GM12878 (cell line): ENCODE results near the gene FCER1G. TPM values are rescaled to one million over a fixed set of nuclear protein-coding genes. Genes with fewer than 3 reads are reported as not detected.

Experiments used
- ATAC-seq: fragments of 200-7000 bp; cut with Tn5 transposase; 3 replicates; pipeline ENCODE4 v1.9.1; 2020; ENCODE audit warnings: mild to moderate bottlenecking, moderate library complexity
- BruUV-seq: library from RNA; stranded (reverse); fragments of 400-500 nt; replicated peaks from 2 replicates; lab custom pipeline; 2021; lab: Mats Ljungman, UMichigan
- CTCF ChIA-PET: fragments of 300-600 bp; sonication (Branson Sonifier 250); formaldehyde crosslinking; extraction: SDS; loops from one replicate; lab custom pipeline; 2021; ENCODE audit warnings: inconsistent platforms; lab: Yijun Ruan, JAX
- POLR2A ChIA-PET: fragments of 350-600 bp; formaldehyde crosslinking; extraction: SDS; loops from one replicate; lab custom pipeline; 2021; ENCODE audit warnings: inconsistent platforms; lab: Charles Lee
- RAD21 ChIA-PET: fragments of 300-600 bp; sonication (Branson Sonifier 250); formaldehyde crosslinking; loops from one replicate; lab custom pipeline; 2023; ENCODE audit warnings: antibody characterized with exemption; ENCODE audit not compliant: unreplicated experiment; lab: Charles Lee
- SMC1A ChIA-PET: fragments of 300-600 bp; sonication (Branson Sonifier 250); formaldehyde crosslinking; loops from one replicate; lab custom pipeline; 2023; ENCODE audit not compliant: unreplicated experiment, uncharacterized antibody; lab: Charles Lee
- DNase-seq: peaks from one replicate; pipeline ENCODE4 v3.0.0-alpha.2; 2011; ENCODE audit warnings: low read depth, low spot score
- FAIRE-seq: peaks from 3 replicates; lab custom pipeline; 2011; peaks lifted over from hg19 to GRCh38; lab: Jason Lieb, UNC
- H2AFZ ChIP-seq: 2 replicates; pipeline ENCODE4 v1.6.0; 2011; ENCODE audit warnings: low read depth, low read length, control low read depth; ENCODE audit not compliant: control insufficient read depth
- H3K27ac ChIP-seq: 2 replicates; pipeline ENCODE4 v1.5.1; 2011; ENCODE audit warnings: control low read depth; ENCODE audit not compliant: control insufficient read depth, insufficient read depth
- H3K27me3 ChIP-seq, 2 experiments: replicated peaks in 1 of 2; 2 replicates each; pipeline versions ENCODE4 v1.6.0 to v1.6.1; 2011; ENCODE audit warnings: low read length in 1 of 2; ENCODE audit not compliant: control insufficient read depth in 2 of 2, insufficient read depth in 2 of 2
- H3K36me3 ChIP-seq, 2 experiments: 2 replicates each; pipeline ENCODE4 v1.5.1; 2011; ENCODE audit warnings: low read length in 1 of 2; ENCODE audit not compliant: control insufficient read depth in 2 of 2, insufficient read depth in 2 of 2
- H3K4me1 ChIP-seq: 2 replicates; pipeline ENCODE4 v1.6.1; 2011; ENCODE audit warnings: mild to moderate bottlenecking, low read length, moderate library complexity, mixed read lengths; ENCODE audit not compliant: control insufficient read depth, insufficient read depth
- H3K4me2 ChIP-seq: 2 replicates; pipeline ENCODE4 v1.6.0; 2011; ENCODE audit warnings: control low read depth; ENCODE audit not compliant: control insufficient read depth, insufficient read depth
- H3K4me3 ChIP-seq: fragments of 200-600 bp; sonication (generic); 2 replicates; pipeline ENCODE4 v1.5.1; 2016
- H3K79me2 ChIP-seq: 2 replicates; pipeline ENCODE4 v1.6.0; 2011; ENCODE audit warnings: low read length; ENCODE audit not compliant: control insufficient read depth, insufficient read depth
- H3K9ac ChIP-seq: 2 replicates; pipeline ENCODE4 v1.8.0; 2011; ENCODE audit warnings: low read length, control low read depth, mixed read lengths; ENCODE audit not compliant: control insufficient read depth, insufficient read depth
- H3K9me3 ChIP-seq: replicated peaks from 3 replicates; pipeline ENCODE4 v1.5.1; 2011; ENCODE audit warnings: mild to moderate bottlenecking, low read length; ENCODE audit not compliant: control insufficient read depth, insufficient read depth
- H4K20me1 ChIP-seq: 2 replicates; pipeline ENCODE4 v1.6.0; 2011; ENCODE audit not compliant: control insufficient read depth, insufficient read depth
- ATF7 ChIP-seq: fragments of 450-650 bp; IDR thresholded peaks from 2 replicates; pipeline ENCODE4 v1.6.1; 2016; ENCODE audit warnings: low read depth, mild to moderate bottlenecking
- CBX5 ChIP-seq: sonication (generic); IDR thresholded peaks from 2 replicates; pipeline ENCODE4 v1.6.1; 2016; ENCODE audit warnings: low read depth, moderate library complexity, mild to moderate bottlenecking, inconsistent platforms
- CTCF ChIP-seq, 3 experiments: IDR thresholded peaks in 2 of 3; conservative IDR thresholded peaks in 1 of 3; 2 replicates each; pipeline ENCODE4 v1.5.1; 2011; ENCODE audit warnings: low read depth in 3 of 3, low read length in 3 of 3, mild to moderate bottlenecking in 3 of 3, control low read depth in 2 of 3, moderate library complexity in 2 of 3, inconsistent platforms in 1 of 3, mixed read lengths in 1 of 3; ENCODE audit not compliant: control insufficient read depth in 2 of 3, insufficient read depth in 1 of 3; ENCODE audit errors: extremely low read depth in 1 of 3
- E2F8 ChIP-seq: fragments of 450-650 bp; IDR thresholded peaks from 2 replicates; pipeline ENCODE4 v1.6.1; 2018; ENCODE audit warnings: mild to moderate bottlenecking, low read depth, moderate library complexity; ENCODE audit not compliant: partially characterized antibody
- FOXM1 ChIP-seq: IDR thresholded peaks from 2 replicates; pipeline ENCODE4 v1.6.1; 2012; ENCODE audit warnings: low read depth, mild to moderate bottlenecking, inconsistent platforms, low read length, moderate library complexity
- GATAD2B ChIP-seq: fragments of 450-650 bp; conservative IDR thresholded peaks from 2 replicates; pipeline ENCODE4 v1.6.1; 2017; ENCODE audit warnings: low read depth, mild to moderate bottlenecking, moderate library complexity
- KDM1A ChIP-seq: fragments of 200-600 bp; sonication (generic); IDR thresholded peaks from 2 replicates; pipeline ENCODE4 v1.6.1; 2016; ENCODE audit warnings: borderline replicate concordance
- NBN ChIP-seq: fragments of 450-650 bp; IDR thresholded peaks from 2 replicates; pipeline ENCODE4 v1.6.1; 2016
- SMAD5 ChIP-seq: IDR thresholded peaks from 2 replicates; pipeline ENCODE4 v1.6.1; 2016; ENCODE audit warnings: antibody characterized with exemption, low read depth
- SRF ChIP-seq, 2 experiments: IDR thresholded peaks; 2 replicates each; pipeline ENCODE4 v1.6.1; 2011; ENCODE audit warnings: low read depth in 2 of 2, low read length in 2 of 2, mild to moderate bottlenecking in 1 of 2, moderate library complexity in 1 of 2
- SUZ12 ChIP-seq: fragments of 200-600 bp; sonication (generic); IDR thresholded peaks from one replicate; pipeline ENCODE4 v1.6.1; 2018; ENCODE audit warnings: antibody characterized with exemption, mild to moderate bottlenecking; ENCODE audit not compliant: unreplicated experiment
- TARDBP ChIP-seq: IDR thresholded peaks from 2 replicates; pipeline ENCODE4 v1.6.1; 2016; ENCODE audit warnings: borderline replicate concordance
- ZBED1 ChIP-seq: IDR thresholded peaks from 2 replicates; pipeline ENCODE4 v1.6.1; 2016; ENCODE audit warnings: borderline replicate concordance
- WGBS: methylation state at CpG from one replicate; pipeline ENCODE4 v1.1.6; 2016; ENCODE audit warnings: low lambda C conversion rate; ENCODE audit not compliant: insufficient replicate concordance, insufficient coverage; ENCODE audit errors: missing lambda C conversion rate; 5-methylcytosine and 5-hydroxymethylcytosine counted together
- in situ Hi-C: fragments of 300-500 bp; cut with MboI; formaldehyde crosslinking; loops from 9 replicates; pipeline ENCODE4 v1.14.3; 2018; ENCODE audit warnings: mixed read lengths
- intact Hi-C: fragments of 100-400 bp; cut with micrococcal nuclease; formaldehyde crosslinking; loops from one replicate; pipeline ENCODE4 v1.14.2; 2022; ENCODE audit not compliant: unreplicated experiment
- polyA plus RNA-seq, 11 experiments: library from polyadenylated mRNA; depleted of rRNA in 4 of 11; unstranded in 6 of 11; stranded (reverse) in 5 of 11; fragments of >200 nt; fragmentation: Nextera tagmentation in 4 of 11; fragmentation: Illumina TruSeq in 1 of 11; extraction: Ambion mirVana in 4 of 11; extraction: Trizol in 1 of 11; gene quantifications; 1 replicate in 1 of 11; 2 replicates in 10 of 11; pipeline versions ENCODE4 v1.2.1 to v1.2.3, GENCODE V29; 2011 to 2016; ENCODE audit warnings: inconsistent platforms in 2 of 11, missing spikeins in 2 of 11, low read depth in 1 of 11
- total RNA-seq, 4 experiments: library from RNA; depleted of rRNA in 3 of 4; stranded (reverse); fragments of >200 nt in 3 of 4; fragmentation: Illumina TruSeq in 1 of 4; extraction: Trizol in 1 of 4; gene quantifications; 2 replicates each; pipeline versions ENCODE4 v1.2.1 to v1.2.3, GENCODE V29; 2013 to 2021

The FCER1G gene
- total and polyA plus RNA-seq, 10 of the 15 experiments (the other 5 are each of a cell fraction or from before 2014, with no cell fraction given) = 0.40 to 1.9 (median 0.89) TPM

- TF ChIP-seq SRF (IDR thresholded peaks at IDR 0.05; ENCODE audit: low read depth in 2 of 2, low read length in 2 of 2) (no peak), TARDBP (no peak), ATF7 (peak; percentile 91)
Observed at GRCh38 chr1:161185282-161185682, 29.8 kb upstream of the FCER1G start (continued).

- TSS peak; percentile 62 for BruUV-seq
- no peaks in the 10 kb centered on the region for H3K36me3 ChIP-seq
- H3K27ac ChIP-seq = peak overlapping the region; percentile 97
- peaks cover 54% of the 10 kb centered on the region for H3K4me1 ChIP-seq
- SMC1A ChIA-PET = interaction anchor here (0.6 to 3.0 kb wide), 12 partner anchors 8 to 1995 kb away, joined by 3 to 19 read pairs (median 5); partner anchors contain the start of genes B4GALT3, NDUFS2, PPOX and TOMM40L
- peaks cover 14% of the 10 kb centered on the region for H3K79me2 ChIP-seq
- peak overlapping the region; percentile 81 for H3K4me2 ChIP-seq
- in situ Hi-C loops (no loop called here), intact Hi-C loops (no loop called here)
- RAD21 ChIA-PET = interaction anchor here (1.0 to 2.4 kb wide), 6 partner anchors 9 to 120 kb away, joined by 3 to 13 read pairs (median 8); partner anchors contain the start of genes NDUFS2 and TOMM40L
- H3K4me3 ChIP-seq = peak overlapping the region; percentile 11; the same call in 1 of the 2 replicates
- peak overlapping the region; percentile 49 for H2AFZ ChIP-seq
- DNase-seq (peak; percentile 73), FAIRE-seq (peak; percentile 71), ATAC-seq (peak; percentile 63)
- 0% methylated on average over 2 of the region's 2 CpGs for WGBS
- peak overlapping the region; percentile 59 for H3K9ac ChIP-seq
- H4K20me1 ChIP-seq = no peaks in the 10 kb centered on the region
- H3K9me3 ChIP-seq = no peaks in the 10 kb centered on the region
- CTCF ChIA-PET = interaction anchor here (1.0 to 4.5 kb wide), 11 partner anchors 9 to 196 kb away, joined by 3 to 30 read pairs (median 4); partner anchors contain the start of genes B4GALT3, NDUFS2, PPOX and TOMM40L
- POLR2A ChIA-PET = interaction anchor here (0.6 to 1.6 kb wide), 13 partner anchors 9 to 205 kb away, joined by 3 to 8 read pairs (median 4); partner anchors contain the start of genes B4GALT3, NDUFS2, PPOX and TOMM40L
- H3K27me3 ChIP-seq = no peaks in the 10 kb centered on the region
- TF ChIP-seq SMAD5 (no peak), KDM1A (no peak), CTCF (IDR thresholded peaks at IDR 0.05 in 2 of 3, conservative IDR thresholded peaks at IDR 0.05 in 1 of 3; ENCODE audit: control insufficient read depth in 2 of 3, extremely low read depth in 1 of 3, insufficient read depth in 1 of 3, low read depth in 3 of 3, low read length in 3 of 3) (no peak), CBX5 (no peak), SUZ12 (no peak), ZBED1 (no peak), FOXM1 (no peak), E2F8 (no peak), ATF7 (no peak), GATAD2B (peak; percentile 49; the same call in 1 of the 2 replicates), NBN (0 out of 2 replicates have a peak, but pooled peaks have one; percentile 46)
Observed at GRCh38 chr1:161185732-161186311, 29.3 kb upstream of the FCER1G start.
